RWPE1 (cell line): ENCODE results near the gene HS6ST3.

Source experiments
- CTCF ChIA-PET: fragments of 350-600 bp; sonication (Branson Sonifier 250); formaldehyde crosslinking; extraction: SDS; loops from one replicate; lab custom pipeline; 2021; lab: Yijun Ruan, JAX
- POLR2A ChIA-PET: fragments of 400-600 bp; formaldehyde crosslinking; extraction: SDS; loops from one replicate; lab custom pipeline; 2020; ENCODE audit warnings: antibody characterized with exemption; ENCODE audit not compliant: low non-redundant PET; lab: Yijun Ruan, JAX
- DNase-seq: peaks from one replicate; pipeline ENCODE4 v3.0.0; 2012; ENCODE audit warnings: low spot score
- H3K27ac ChIP-seq: fragments of 450-650 bp; 2 replicates; pipeline ENCODE4 v1.5.1; 2017
- CTCF ChIP-seq: fragments of 450-650 bp; conservative IDR thresholded peaks from 2 replicates; pipeline ENCODE4 v1.5.1; 2017; ENCODE audit warnings: low read depth, mild to moderate bottlenecking

Gene HS6ST3

DNA sequence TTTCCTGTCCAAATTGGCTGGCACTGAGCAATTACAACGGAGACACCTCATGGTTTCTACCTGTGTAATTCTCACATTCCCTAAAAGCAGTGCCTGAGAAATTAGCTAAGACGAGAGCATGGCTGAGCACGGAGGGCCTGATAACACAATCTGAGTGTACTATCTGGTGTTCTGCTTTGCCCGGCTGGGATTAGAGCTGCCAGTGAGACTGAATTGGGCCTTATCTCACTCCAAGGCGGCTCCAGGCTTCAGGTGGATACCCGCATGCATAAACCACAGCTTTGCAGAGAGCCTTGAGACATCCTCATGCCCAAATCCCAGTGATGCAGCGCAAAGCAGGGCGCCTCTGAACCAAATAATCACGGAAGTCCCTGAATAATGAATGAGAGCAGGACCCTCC is 732.1 kb downstream of the HS6ST3 start:
- H3K27ac ChIP-seq, result no peak overlapping the region
- CTCF ChIA-PET, result no interaction called here
- no peak for DNase-seq
- TF ChIP-seq CTCF, result no peak
- POLR2A ChIA-PET, result no interaction called here

DNA sequence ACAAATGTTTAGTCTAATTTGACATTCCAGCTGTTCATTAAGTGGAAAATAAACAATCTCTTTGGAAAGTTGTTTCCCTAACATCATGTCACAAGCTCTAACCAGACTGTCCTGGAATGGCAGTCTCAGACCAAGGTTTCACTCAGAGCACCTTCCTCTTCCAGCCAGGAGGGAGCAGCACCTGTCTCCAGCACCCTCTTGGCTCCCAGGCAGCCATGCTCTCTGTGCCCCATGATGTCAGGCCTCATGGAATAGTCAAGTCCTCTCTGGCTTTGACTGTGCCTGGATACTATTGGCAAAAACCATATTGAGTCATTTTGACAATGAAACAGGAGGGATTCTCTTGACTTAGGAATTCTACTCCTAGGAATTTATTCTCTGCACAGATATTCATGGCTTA is 733.0 kb downstream of the HS6ST3 start:
- CTCF ChIA-PET, result interaction anchor here (0.7 kb wide), 1 partner anchor 13 kb away, joined by 3 read pairs; no protein-coding TSS in a partner anchor
- no peak for DNase-seq

DNA sequence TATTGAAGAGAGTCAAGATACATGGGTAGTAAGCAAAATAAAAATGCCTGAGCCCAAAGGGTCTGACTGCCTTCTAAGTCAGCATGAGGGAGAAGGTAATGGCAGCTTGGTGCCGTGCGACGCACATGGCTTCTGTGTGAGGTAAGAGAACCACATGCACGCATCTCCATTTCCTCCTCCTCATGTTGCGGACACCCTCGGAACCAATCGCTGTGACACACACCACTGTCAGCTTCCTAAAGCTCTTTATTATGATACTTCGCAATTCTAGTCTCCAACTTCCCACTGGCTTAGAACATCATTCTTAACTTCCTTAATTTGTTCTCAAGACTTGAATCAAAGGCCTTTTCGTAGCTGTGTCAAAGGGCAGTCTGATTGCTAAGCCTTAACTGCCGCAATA is 734.2 kb downstream of the HS6ST3 start:
- ChIA-PET POLR2A (no interaction called here), CTCF (no interaction called here)
- H3K27ac ChIP-seq, result no peak overlapping the region
- no peak for TF ChIP-seq CTCF
- no peak for DNase-seq

More for the DNA sequence above, 733.0 kb downstream of the HS6ST3 start:
- TF ChIP-seq CTCF, result no peak
- H3K27ac ChIP-seq, result no peak overlapping the region
- POLR2A ChIA-PET, result no interaction called here

- ChIA-PET POLR2A (no interaction called here), CTCF (no interaction called here)
- TF ChIP-seq CTCF, result no peak
- DNase-seq, result no peak
- H3K27ac ChIP-seq, result no peak overlapping the region
Measured at GRCh38 chr13:96825653-96826052, 735.7 kb downstream of the HS6ST3 start.

GRCh38 chr13:96834626-96835025 is 744.7 kb downstream of the HS6ST3 start:
- CTCF ChIA-PET, result no interaction called here
- POLR2A ChIA-PET, result no interaction called here
- no peak for TF ChIP-seq CTCF
- no peak for DNase-seq
- H3K27ac ChIP-seq, result no peak overlapping the region

DNA sequence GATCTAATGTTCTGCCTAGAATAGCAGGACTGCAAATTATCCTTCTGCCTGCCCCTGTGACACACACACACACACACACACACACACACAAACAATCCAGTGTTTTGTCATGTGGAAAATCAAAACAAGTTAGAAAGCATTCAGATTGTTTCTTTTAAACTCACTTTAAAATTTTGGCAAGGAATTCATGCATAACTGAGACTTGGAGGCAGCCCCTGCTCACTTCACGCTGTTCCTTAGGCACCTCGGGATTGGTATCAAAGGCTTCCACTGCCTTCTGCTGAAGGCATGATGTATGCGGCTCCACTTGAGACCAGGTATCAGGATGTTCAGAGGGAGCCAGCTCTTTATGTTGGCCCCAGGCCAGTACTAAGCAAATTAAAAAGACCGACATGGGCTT is 745.6 kb downstream of the HS6ST3 start:
- TF ChIP-seq CTCF, result no peak
- ChIA-PET CTCF (interaction anchor here (0.6 kb wide), 1 partner anchor 13 kb away, joined by 3 read pairs; no protein-coding TSS in a partner anchor), POLR2A (no interaction called here)
- H3K27ac ChIP-seq, result no peak overlapping the region
- no peak for DNase-seq

DNA sequence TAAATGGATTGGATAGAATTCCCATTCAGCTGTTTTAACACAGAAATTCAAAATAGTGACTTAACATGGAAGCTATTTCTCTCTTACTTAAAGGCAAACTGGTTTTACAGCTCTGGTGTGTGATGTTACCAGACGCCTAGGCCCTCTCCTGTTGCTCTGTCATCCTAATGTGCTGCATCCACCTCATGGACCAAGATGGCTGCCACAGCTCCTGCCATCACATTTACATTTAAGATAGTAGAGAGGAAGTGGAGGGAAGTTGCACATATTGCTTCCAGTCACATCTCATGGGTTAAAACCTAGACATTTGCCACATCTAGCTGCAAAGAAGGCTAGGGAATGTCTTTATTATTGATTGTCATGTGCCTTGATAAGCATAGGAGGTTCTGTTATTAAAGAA is 746.8 kb downstream of the HS6ST3 start:
- ChIA-PET CTCF (no interaction called here), POLR2A (no interaction called here)
- no peak for TF ChIP-seq CTCF
- no peak for DNase-seq
- H3K27ac ChIP-seq, result no peak overlapping the region
